HT1080 (cell line): ENCODE results near the gene SLC25A51. TPM values are rescaled to one million over a fixed set of nuclear protein-coding genes. Genes with fewer than 3 reads are reported as not detected.
"Not testable (repeated sequence)": the region's sequence is repeated elsewhere in the genome, so short reads cannot be mapped to it uniquely, and the experiment has no call there.

Experiments used
- DNase-seq: peaks from one replicate; pipeline ENCODE4 v3.0.0-alpha.2; 2015; ENCODE audit warnings: low read depth
- total RNA-seq: library from RNA; depleted of rRNA; stranded (reverse); fragments of >200 nt; shearing (Covaris generic); gene quantifications from 2 replicates; pipeline ENCODE4 v1.2.3, GENCODE V29; 2014

The SLC25A51 gene
- total RNA-seq, 1 experiment from 2014 or later = 39.8 TPM

DNA sequence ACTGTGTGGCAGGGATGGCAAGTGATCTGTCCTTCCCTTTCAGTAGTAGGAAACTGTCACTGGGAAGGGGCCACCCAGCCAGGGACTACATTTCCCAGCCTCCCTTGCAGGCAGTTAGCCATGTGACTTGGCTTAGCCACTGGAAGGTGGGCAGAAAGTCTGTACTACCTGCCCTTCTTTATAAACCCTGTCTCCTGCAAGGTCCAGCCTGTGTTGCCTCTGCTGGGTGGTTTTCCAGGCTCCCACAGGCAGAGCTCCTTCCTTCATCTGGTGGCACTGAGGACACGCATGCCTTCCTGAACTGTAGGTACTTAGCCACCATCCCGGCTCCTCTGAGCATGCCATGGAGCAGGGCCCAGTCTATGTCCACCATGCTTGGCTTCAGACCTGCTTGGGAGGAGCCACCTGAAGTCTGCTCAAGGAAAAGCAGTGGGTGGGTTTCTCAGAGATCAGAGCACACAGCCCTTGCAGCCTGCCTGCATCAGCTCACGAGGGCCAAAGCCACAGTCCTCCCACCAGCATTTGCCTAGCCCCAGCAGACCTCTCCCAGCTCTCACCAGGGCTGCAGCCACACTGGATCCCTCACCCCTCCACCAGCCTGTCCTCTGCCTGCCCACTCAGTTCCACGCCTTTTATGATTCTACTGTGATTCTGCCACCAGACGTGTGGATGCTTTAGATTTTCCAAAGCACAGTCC lies 16.7 kb upstream of the SLC25A51 start:
- DNase-seq = no peak

DNA sequence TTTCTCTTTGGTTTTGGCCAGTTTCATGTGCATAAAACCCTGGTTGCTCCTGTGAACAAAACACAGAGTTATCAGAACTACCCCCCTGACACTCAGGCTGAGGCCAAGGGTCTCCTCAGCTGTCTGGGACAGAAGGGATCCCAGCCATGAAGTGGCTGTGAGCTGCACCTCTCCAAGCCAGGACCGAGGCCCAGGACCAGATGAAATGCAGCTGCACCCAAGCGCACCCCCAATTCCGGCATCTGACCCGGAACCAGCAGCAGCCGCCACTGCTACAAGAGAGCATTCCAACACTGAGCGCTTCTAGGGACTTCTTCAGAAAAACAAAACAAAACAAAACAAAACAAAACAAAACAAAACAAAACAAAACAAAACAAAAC lies 16.0 kb upstream of the SLC25A51 start:
- no peak for DNase-seq

DNA sequence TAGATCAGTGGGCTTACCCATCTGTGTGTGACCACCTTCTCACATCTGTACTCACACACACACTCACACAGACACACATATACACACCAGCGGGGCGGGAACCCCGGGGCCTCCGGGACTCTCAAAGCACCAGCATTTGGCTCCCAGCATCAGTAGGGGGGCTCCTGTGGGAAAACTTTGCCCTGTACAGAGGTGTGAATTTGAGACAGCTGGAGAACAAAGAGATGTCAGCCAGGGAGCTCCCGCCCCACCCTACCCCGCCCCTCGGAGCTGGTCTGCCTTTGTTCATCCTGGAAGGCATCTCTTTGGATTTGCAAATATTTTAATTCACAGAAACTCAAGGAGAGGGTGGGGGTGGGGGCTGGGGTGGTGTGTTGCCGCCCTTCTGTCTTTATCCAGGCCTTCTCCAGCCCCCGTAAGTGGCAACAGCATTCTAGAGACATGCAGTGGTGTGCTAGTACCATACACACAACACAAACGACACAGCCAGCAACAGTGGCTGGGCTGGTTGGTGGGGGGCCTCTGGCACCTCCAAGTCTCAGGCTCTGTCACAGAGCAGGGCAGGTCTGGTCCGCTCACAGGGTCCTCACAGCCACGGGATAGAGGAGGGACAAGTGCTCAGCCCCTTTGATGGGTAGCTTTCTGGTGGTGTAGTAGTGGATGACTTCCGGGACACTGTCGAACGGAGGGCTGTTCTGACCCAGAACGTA lies 15.5 kb upstream of the SLC25A51 start:
- DNase-seq = no peak

DNA sequence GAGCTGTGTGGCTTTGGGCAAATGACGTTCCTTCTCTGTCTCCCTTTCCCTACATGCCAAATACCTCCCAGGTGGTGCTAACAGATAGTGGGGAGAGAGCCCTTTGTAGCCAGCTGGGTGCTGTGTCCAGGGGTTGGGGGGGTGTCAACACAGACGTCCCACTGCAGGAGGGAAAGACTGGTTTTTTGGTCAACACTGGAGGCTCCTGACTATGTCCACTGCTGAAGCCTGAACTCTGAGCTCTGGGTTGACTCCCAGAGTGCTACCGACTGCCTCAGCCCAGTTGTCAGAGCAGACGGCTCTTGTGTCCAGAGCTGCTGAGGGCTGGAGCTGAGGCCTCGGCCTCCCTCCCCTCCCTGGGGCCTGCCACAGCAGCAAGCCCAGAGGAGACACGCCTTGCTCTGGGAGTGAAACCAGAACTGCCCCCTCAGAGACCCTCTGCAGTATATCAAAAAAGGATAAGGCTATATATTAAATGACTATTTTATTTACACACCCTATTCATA lies 14.8 kb upstream of the SLC25A51 start:
- DNase-seq = no peak

DNA sequence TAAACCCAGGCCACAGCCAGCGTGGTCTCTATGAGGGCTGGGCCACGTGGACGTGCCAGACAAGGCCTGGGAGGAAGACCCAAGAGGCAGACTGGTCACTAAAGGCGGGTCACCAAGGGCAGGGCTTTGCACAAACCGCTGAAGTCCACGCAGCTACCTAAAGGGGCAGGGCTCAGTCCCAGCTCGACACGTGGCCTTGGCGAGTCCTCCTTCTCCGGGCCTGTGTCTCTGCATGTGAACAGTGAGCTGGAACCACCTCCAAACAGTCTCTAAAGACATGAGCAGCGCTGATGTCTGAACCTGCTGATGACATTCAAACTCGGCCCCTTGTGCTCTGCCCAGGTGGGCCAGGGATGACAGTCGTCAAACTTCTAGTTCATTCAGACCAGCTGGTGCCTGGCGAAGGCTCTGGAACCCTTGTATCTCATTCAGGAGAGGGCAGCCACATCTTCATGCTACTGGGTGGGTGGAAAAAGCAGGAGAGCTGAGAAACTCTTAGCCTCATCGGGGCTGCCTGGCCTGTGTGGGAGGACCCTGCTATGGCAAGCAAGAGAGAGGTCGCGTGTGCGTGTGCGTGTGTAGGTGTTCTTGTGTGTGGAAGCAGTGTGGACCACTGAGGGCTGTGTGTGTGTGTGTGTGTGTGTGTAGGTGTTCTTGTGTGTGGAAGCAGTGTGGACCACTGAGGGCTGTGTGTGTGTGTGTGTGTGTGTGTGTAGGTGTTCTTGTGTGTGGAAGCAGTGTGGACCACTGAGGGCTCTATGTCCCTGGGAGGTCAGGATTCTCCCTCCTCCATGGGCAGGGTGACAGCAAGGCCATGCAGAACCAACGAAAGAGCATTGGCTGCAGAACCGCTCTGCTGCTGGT lies 14.1 kb upstream of the SLC25A51 start:
- DNase-seq = no peak

DNA sequence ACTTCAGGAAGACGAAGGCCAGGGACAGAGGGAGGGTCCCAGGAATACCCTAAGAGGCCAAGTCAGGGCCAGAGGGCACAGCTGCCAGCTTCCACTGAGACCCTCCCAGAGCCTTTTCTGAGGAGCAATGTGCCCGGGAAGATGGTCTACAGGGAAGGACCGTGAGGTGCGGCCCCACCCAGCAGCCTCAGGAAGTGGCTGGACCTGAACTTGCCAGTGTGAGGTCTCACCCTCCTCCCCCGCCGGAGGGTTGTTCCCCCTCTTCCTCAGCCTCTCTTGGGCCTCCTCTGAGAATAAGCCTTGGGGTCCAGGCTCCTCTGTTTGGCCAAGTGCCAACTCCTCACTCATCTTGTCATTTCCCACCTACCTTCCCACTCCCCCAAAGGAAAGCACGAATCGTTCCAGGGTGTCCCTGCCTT lies 13.4 kb upstream of the SLC25A51 start:
- DNase-seq = no peak

DNA sequence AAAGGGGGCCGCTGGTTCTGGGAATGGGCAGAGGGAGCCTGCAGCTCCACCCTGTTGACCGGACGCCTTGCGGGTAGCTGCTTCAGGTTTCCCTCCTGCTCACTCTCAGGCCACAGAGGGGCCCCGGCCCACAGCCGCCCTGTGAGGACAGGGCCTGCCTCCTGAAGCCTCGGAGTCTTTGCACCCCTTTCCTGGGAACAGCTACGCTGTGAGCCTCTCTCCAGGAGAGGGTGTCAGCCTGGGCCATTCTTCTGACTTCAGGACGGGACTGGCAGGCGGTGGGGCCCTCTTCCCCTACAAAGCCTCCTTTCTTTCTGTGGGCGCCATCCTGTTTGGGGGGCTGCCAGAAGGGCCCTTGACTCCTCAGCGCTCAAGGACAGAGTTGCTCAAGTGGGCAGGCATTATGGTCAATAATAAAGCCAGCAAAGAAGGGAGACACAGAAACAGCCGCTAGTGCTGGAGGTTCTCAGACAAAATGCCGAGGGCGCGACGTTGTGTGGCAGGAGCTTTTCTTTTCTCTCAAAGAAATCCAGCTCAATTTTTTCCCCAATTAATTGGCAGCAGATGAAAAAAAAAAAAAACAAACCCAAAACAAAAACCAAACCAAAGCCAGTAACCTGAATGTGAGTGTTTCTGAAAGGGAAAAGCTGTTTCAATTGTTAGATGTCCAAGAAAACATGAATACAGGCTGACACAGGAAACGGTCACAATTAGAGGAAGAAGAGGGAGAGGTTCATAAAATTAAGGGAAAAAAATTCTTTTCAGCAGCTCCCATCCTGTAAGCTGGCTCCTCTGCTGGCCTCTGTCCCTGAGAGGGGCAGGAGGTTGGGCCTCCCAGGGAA lies 12.8 kb upstream of the SLC25A51 start:
- DNase-seq = no peak

DNA sequence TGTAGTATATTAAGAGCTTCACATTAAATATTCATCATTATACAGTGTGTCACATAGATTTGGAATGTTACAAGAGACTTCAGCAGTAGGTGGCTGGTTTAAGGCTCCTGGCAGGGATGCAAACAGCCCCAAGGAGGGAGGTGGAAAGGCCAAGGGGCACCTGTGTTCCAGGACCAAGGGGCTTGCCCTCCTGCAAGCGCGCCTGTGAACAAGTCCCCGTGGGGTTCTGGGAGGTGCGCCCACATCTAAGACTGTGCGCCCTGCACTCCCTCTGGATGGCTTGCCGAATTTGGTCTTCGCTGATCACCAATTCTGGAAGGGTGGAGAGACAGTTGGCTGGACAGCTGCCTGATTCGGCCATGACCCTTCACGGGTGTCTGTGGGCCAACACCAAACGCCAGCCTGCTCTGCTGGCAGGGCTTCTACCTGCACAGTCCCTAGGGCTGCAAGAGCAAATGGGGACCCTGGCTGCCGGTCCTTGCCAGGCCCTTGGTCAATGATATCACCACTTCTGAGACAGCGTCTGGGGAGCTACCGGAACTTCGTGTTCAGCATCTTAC lies 12.1 kb upstream of the SLC25A51 start:
- DNase-seq = no peak

DNA sequence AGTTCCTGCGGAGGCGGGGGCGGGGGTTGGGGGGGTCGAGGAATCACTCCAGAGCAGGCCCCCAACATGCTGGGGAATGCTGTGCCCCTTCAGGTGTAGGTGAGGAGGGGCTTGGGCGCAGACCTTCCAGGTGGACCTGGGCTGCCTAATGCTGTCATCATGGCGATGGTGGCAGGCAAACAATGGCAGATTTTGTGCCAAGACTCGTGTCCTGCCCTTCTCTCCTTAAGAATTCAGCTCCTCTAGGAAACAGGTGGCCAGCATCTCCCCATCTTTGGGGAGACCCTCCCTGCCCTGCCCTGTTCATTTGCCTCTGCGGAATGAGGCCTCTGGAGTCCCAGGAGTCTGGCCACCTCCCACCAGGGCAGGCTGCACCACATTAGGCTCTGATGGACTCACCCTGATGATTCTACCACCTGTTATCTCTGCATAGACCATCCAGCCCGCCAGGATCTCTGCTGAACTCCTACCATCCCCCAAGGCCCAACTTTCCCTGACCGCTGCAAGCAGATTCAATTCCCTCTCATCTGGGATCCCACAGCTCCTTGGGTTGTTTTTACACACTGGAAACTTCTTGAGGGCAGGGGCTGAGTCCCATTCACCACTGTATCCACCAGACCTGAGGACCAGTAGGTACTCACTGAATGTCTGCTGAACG lies 10.9 kb upstream of the SLC25A51 start:
- no peak for DNase-seq

DNA sequence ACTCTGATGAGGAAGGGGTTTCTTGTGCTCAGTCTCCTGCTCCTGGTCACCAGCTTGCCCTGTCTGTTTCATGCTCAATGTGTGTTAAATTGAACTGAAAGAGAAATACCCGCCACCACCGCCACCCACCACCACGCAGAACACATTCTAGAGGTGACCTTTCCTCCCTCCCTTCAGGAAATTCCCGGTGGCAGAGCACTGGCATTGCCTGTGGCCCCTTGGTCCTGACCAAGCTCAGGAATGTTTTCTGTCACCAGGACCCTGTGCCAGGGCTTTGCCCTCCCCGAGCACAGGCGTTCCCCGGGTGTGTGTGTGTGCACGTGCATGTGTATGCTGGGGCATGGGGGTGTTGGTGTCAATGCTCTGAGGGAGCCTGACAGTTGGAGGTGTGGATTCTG lies 10.2 kb upstream of the SLC25A51 start:
- DNase-seq = no peak

DNA sequence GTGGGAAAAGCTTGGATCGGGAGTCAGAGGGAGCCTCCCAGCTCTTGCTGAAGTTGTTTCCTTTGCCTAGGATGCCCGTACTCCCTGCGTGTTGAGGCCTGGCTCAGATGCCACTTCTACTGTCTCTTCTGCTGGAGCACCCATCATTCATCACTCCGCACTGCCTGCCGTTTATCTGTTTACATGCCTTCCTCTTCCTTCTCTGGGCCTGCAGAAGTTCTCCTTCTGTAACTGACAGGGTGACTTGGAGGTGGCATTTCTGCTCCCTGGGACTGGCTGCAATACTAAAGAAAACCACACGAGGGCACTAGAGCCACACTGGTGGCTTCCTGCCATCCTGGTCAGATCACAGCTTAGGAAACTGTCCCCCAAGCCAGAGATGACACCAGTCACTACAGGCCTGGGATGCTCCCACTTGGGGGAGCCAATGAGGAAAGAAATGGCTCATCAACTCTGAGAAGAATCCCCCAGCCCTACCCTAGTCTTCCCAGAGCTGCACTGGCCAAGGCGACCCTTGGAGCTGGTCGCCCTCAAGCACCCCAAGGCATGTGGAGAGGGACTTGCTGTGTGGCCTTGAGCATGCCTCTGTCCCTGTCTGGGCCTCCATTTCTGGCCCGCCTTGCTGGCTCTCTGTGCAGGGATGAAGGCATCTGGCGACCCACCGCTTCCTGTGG lies 9.7 kb upstream of the SLC25A51 start:
- peak; percentile 86 for DNase-seq

DNA sequence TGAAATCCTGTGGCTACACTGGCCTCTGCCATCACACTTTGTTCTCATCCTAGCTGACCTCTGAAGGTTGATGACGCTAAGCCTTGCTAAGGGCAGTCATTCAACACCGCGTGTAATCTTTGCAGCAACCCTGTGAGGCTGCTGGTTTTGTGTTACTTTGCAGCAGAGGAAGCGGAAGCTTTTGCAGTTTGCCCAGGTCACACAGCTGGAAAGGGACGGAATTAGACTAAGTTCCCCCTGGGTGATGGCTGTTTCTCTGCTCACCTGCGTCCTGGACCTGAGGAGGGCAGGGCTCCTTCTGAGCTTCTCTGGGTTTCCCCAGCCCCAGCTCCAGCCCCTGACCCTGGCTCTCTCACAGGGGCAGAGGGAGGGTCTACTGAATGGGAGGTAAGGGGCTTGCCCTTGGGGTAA lies 7.3 kb upstream of the SLC25A51 start:
- DNase-seq = no peak

DNA sequence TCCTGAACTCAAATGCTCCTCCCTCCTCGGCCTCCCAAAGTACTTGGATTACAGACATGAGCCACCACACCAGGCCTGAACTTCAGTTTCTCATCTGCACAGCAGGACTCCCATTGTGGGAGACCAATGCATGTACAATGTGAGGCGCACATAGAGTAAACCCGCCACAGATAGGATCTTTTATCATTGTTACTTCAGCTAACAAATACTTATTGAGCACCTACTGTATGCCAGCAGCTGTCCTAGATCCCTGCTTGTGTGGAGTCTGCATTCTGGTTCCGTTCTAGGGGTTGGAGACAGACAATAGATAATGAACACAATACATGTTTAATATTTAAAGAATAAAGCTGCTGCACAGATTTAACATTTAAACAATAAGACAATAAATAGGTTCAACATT lies 6.3 kb upstream of the SLC25A51 start:
- DNase-seq = no peak

DNA sequence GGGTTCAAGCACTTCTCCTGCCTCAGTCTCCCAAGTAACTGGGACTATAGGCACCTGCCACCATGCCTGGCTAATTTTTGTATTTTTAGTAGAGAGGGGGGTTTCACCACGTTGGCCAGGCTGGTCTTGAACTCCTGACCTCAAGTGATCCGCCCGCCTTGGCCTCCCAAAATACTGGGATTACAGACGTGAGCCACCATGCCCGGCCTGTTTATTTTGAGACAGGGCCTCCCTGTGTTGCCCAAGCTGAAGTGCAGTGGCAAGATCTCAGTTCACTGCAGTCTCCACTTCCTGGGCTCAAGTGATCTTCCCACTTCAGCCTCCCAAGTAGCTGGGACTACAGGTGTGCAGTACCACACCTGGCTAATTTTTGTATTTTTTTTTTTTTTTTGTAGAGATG lies 5.9 kb upstream of the SLC25A51 start:
- not testable (repeated sequence) for DNase-seq

DNA sequence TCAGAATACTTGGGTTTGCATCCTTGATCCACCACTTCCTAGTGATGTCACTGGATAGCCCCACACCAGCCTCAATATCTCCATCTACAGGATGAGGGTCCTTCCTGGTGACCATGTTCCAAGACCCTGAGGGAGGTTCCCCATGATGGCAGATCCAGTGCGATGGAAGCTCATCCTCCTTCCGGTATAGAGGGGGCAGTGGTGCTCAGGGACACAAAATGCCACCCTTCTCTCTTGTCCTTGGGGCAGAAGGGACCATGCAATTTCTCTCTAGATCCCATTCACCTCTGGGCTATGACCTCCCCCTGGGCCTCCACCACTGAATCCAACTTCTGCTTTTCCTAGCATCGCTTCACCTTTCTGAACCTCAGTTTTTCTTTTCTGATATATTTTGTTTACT lies 5.4 kb upstream of the SLC25A51 start:
- no peak for DNase-seq

DNA sequence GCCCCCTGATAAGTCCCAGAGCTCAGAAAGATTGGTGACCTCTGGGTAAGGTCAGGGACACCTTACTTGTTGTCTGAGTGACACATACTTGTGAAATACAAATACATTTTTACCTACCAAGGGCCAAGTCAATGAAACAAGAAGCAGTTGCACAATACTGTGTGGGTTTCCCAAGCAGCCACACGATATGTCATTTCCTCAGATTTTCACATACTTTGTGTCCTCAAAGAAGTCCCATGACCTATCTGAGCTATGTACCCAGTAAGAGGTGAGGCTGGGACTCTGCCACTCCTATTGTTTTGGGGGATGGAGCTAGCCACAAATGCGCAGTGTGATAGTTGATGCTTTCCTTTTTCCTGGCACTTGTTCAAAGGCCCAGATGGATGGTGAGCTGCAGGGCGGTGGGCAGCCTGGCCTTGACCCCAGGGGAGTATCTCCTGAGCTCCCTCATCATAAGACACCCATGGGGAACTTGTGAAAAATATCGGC lies 4.8 kb upstream of the SLC25A51 start:
- DNase-seq = peak; percentile 69

DNA sequence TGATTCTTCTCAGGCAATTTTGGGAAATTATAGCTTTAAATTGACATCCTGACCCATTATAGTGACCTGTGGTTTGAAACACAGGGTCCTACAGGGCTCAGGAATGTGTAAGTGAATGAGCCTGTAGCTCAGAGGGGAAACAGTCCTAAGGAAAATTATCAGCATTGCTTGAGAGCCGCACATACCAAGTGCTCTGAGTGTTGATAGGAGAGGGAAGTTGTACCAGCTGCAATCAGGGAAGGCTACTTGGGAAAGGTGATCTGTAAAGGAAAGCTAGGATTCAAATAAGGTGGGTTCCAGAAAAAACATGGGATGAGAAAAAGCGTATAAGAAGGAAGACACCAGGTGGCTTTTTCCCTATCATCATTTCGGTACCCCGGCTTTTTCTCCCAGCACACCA lies 4.4 kb upstream of the SLC25A51 start:
- DNase-seq = no peak

DNA sequence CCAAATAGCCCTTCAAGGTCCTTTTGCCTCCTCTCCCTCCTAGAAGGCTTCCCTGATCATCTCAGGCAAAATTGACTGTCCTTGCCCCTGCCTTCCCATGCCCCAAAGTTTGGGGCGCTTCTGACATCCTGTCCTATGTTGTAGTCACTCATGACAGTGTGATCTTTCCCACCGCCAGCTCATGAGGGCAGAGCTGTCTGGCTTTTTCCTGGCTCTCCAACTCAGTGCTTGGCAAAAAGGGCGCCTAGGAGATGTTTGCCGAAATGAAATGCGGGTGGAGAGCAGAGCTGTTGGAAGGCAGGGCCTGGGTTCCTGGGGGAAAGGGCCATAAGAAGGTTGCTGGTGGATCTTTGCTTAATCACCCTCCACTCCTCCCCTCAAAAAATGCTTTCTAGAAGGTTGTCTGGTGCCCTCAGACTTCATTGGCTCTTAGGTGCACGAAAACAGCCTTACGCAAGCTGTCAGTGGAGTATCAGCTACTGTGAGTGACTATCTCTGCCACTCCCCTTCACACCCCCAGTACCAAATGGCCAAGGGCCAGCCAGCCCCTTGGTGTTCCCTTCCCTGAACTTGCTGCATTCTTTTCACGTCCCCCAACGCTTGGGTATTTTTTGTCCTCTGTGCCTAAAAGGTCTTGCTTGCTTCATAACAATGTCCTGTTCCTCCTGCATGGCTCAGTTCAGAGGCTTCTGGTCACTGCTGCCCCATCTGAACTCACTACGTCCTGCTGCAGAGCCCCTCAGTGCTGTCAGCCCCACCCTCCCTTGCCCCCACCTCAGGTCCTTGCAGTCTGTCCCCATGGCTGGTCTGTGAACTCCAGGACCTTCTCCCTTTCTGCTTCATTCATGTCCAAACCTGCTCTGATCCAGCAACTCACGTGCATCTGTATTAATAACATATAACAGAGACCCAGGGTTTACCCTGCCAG lies 2.6 kb upstream of the SLC25A51 start:
- no peak for DNase-seq
